HCT116 (cell line): ENCODE results near the gene PRORP.

Source experiments
- CBX3 ChIP-seq: IDR thresholded peaks from 2 replicates; pipeline ENCODE4 v1.6.1; 2012; ENCODE audit warnings: low read depth
- CTCF ChIP-seq, 3 experiments: fragments of 200-600 bp in 1 of 3; sonication (generic) in 1 of 3; IDR thresholded peaks in 2 of 3; conservative IDR thresholded peaks in 1 of 3; 2 replicates each; pipeline ENCODE4 v1.5.1; 2012 to 2017; ENCODE audit warnings: low read depth in 2 of 3, low read length in 2 of 3, antibody characterized with exemption in 1 of 3, borderline replicate concordance in 1 of 3, control low read depth in 1 of 3, mild to moderate bottlenecking in 1 of 3, mixed read lengths in 1 of 3, mixed run types in 1 of 3, moderate library complexity in 1 of 3; ENCODE audit not compliant: insufficient read depth in 1 of 3
- EZH2 ChIP-seq: fragments of 200-600 bp; sonication (generic); IDR thresholded peaks from 2 replicates; pipeline ENCODE4 v1.6.1; 2017; ENCODE audit warnings: antibody characterized with exemption, mixed run types
- POLR2A ChIP-seq: IDR thresholded peaks from 2 replicates; pipeline ENCODE4 v1.7.0; 2011; ENCODE audit warnings: borderline replicate concordance; ENCODE audit not compliant: insufficient read depth, insufficient read length; ENCODE audit errors: extremely low read depth
- POLR2AphosphoS5 ChIP-seq: IDR thresholded peaks from 2 replicates; pipeline ENCODE4 v1.6.1; 2011; ENCODE audit warnings: mild to moderate bottlenecking, low read depth, low read length, moderate library complexity
- RAD21 ChIP-seq: IDR thresholded peaks from 2 replicates; pipeline ENCODE4 v1.6.1; 2012; ENCODE audit warnings: low read depth, mild to moderate bottlenecking
- SIN3A ChIP-seq: IDR thresholded peaks from 2 replicates; pipeline ENCODE4 v1.6.1; 2012; ENCODE audit warnings: low read depth

GRCh38 chr14:35146711-35147149, 24.4 kb downstream of the PRORP start:
- TF ChIP-seq POLR2A = no peak
- TF ChIP-seq EZH2 = no peak
- TF ChIP-seq CTCF (IDR thresholded peaks at IDR 0.05 in 2 of 3, conservative IDR thresholded peaks at IDR 0.05 in 1 of 3; ENCODE audit: borderline replicate concordance in 1 of 3, insufficient read depth in 1 of 3, low read depth in 2 of 3, low read length in 2 of 3) = no peak
- no peak for TF ChIP-seq POLR2AphosphoS5
- TF ChIP-seq RAD21 = no peak
- no peak for TF ChIP-seq CBX3
- TF ChIP-seq SIN3A = no peak
